Activated CD8-positive, alpha-beta memory T cell treated with anti-CD3 and anti-CD28 coated beads, Interleukin-2, amount 10 ng/mL, durations not matched to agents 7 days and 5 days (primary cell): Measurements from ENCODE around the gene CYP19A1. TPM values are rescaled to one million over a fixed set of nuclear protein-coding genes. Genes with fewer than 3 reads are reported as not detected.

Experiments
- ATAC-seq: fragments of 150-1000 bp; cut with Tn5 transposase; one replicate; pipeline ENCODE4 v1.10.0; 2021; ENCODE audit warnings: moderate library complexity
- CTCF ChIA-PET: fragments of 350-600 bp; sonication (Branson Sonifier 250); formaldehyde crosslinking; loops from one replicate; lab custom pipeline; 2021; ENCODE audit warnings: antibody characterized with exemption; lab: Charles Lee
- DNase-seq: peaks from one replicate; pipeline ENCODE4 v3.0.0-alpha.2; 2020
- H3K27ac Mint-ChIP-seq: one replicate; pipeline ENCODE4 v1.8.0; 2021; ENCODE audit warnings: mild to moderate bottlenecking, mixed read lengths
- H3K27me3 Mint-ChIP-seq: one replicate; pipeline ENCODE4 v1.8.0; 2021; ENCODE audit warnings: mixed read lengths
- H3K36me3 Mint-ChIP-seq: one replicate; pipeline ENCODE4 v1.8.0; 2021; ENCODE audit warnings: mild to moderate bottlenecking, mixed read lengths
- H3K4me1 Mint-ChIP-seq: one replicate; pipeline ENCODE4 v1.8.0; 2021; ENCODE audit warnings: mixed read lengths
- H3K4me3 Mint-ChIP-seq: one replicate; pipeline ENCODE4 v1.8.0; 2021; ENCODE audit warnings: mild to moderate bottlenecking, moderate library complexity, mixed read lengths
- H3K9me3 Mint-ChIP-seq: one replicate; pipeline ENCODE4 v1.8.0; 2022; ENCODE audit warnings: low read depth, mixed read lengths
- total RNA-seq, 2 experiments: library from RNA; stranded (reverse); gene quantifications; one replicate each; pipeline ENCODE4 v1.2.3, GENCODE V29; 2021

CYP19A1 gene
- total RNA-seq, 2 experiments from 2014 or later = 1.0 TPM; not detected in 1

DNA sequence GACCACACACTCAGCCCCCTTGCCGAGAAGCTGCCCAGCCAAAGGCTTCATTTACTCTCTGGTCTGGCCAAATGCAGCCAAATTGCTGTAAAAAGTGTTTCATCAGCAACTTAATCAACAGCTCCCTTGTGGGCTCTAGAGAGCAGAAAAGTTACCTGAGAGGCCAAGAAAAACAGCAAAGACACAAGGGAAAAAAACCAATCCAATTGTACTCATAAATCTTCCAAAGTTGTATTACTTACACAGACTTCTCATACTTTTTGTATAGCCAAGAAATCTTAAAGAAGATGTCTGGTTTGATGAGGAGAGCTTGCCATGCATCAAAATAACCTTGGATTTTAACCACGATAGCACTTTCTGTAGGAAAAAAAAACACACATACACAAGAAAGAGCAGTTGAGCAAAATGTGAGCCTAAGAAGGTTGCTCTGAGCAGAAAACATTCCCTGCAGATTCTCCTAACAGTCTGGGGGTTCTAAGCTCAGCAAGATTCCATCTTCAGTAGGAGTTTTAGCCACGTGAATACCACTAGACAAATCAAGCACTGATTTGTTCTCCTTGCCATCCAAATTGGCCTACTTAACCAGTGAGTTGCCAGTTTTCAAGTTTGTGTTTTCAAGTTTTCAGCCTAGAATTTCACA lies 120.0 kb downstream of the CYP19A1 start:
- no peaks in the 10 kb centered on the region for H3K36me3 Mint-ChIP-seq
- peaks cover 2% of the 10 kb centered on the region for H3K4me1 Mint-ChIP-seq
- H3K27ac Mint-ChIP-seq = no peak overlapping the region
- H3K9me3 Mint-ChIP-seq = no peaks in the 10 kb centered on the region
- CTCF ChIA-PET = interaction anchor here (0.9 to 1.2 kb wide), 2 partner anchors 26 to 55 kb away, joined by 3 to 4 read pairs; no protein-coding TSS in a partner anchor
- ATAC-seq = no peak
- H3K4me3 Mint-ChIP-seq = no peak overlapping the region
- peaks cover 67% of the 10 kb centered on the region for H3K27me3 Mint-ChIP-seq
- DNase-seq = no peak

DNA sequence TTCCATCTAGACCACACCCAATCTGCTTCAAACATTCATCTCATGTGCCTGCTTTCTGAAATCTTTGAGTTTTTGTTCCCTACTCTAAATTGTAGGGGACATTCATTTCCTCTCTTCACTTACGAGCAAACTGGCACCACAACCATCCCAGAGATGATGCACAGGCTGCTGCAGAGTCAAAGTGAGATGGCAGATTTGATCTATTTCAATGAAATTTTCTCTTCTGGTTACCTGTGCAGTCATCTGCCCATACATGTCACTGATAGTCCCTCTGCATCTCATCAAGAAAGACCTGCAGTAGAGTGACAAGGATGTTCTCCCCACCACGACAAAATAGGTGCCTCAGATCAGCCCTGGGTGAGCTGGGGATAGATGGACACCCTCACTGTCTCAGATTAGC lies 125.5 kb downstream of the CYP19A1 start:
- ATAC-seq (no peak), DNase-seq (no peak)
- Mint-ChIP-seq H3K4me1 (no peaks in the 10 kb centered on the region), H3K36me3 (no peaks in the 10 kb centered on the region), H3K27ac (no peak overlapping the region), H3K9me3 (no peaks in the 10 kb centered on the region), H3K27me3 (peaks cover 66% of the 10 kb centered on the region), H3K4me3 (no peak overlapping the region)
- CTCF ChIA-PET = no interaction called here

DNA sequence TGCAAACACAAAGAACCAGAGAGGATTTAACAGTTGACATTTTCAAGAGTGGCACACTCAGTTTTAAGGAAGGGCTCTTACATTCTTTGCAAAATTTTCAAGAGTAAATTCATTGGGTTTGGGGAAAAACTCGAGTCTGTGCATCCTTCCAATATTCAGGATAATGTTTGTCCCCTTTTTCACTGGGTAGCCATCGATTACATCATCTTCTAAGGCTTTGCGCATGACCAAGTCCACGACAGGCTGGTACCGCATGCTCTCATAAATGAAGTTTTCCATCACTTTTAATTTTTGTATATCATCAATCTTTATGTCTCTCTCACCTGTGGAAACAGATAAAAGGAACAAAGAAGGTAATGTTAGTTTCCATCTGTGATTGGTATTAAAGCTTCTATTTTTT lies 126.2 kb downstream of the CYP19A1 start:
- Mint-ChIP-seq H3K4me1 (no peaks in the 10 kb centered on the region), H3K27me3 (peaks cover 64% of the 10 kb centered on the region), H3K9me3 (no peaks in the 10 kb centered on the region), H3K36me3 (no peaks in the 10 kb centered on the region), H3K27ac (no peak overlapping the region), H3K4me3 (no peak overlapping the region)
- no peak for ATAC-seq
- no peak for DNase-seq
- CTCF ChIA-PET = no interaction called here

DNA sequence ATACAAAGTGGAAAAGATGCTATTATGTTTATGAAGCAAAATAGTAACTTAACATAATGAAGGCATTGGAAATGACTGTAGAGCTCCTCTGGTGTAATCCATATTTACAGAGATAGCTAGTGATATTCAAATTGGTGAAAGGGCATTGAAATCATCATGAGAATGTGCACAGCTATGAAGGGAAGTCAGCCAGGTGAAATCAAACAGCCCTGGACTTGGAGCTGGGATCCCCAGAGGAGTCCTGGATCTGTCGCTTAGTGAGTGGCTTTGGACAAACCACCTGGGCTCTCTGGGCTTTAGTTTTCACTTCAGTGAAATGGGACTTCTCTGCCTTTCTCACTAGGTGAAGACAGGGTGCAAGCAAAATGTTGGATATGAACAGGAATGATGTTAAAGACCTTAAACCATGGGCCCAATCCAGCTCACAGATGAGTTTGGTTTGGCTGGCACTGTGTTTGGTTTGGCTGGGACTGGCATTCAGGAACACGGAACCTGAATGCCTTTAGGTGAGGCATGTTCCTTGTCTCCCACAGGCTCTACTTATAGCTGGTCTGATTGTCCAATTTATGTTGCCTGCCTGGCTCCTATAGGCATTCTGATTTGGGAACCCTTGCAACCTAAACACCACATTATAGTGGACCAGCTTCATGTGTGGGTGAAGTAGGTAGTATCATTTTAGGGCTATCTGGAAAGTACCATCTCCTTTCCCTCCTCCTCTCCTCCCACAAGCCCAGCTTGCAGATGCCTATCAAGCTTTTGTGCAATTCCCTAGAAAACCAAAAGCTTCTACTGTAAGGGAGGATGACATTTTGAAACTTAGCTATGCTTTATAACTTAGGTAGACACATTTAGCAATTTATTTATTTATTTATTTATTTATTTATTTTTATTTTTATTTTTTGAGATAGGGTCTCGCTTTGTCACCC lies 133.1 kb downstream of the CYP19A1 start:
- Mint-ChIP-seq H3K9me3 (no peaks in the 10 kb centered on the region), H3K4me1 (no peaks in the 10 kb centered on the region), H3K4me3 (no peak overlapping the region), H3K36me3 (no peaks in the 10 kb centered on the region), H3K27me3 (peaks cover 45% of the 10 kb centered on the region), H3K27ac (no peak overlapping the region)
- no peak for DNase-seq
- ATAC-seq = no peak
- CTCF ChIA-PET = interaction anchor here (1.5 to 4.0 kb wide), 2 partner anchors 13 to 42 kb away, joined by 3 to 16 read pairs; no protein-coding TSS in a partner anchor

DNA sequence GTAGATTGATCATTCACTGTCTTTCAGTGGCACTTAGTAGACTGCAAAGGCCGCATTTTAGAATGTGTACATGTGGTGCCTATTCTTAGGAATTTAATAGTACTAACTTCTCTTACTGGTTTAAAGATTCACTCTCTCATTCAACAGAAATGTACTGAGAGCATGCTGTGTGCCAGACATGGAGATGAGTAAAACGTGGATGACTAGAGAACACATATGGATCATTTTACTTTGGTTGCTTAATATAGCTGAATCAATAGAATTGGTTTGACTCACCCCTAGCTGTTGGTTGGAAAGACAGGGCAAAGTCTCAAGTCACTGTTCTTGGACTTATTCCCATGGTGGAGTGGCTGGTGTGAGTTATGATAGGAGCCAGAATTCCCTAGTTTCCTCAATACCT lies 134.6 kb downstream of the CYP19A1 start:
- H3K36me3 Mint-ChIP-seq = no peaks in the 10 kb centered on the region
- ATAC-seq (no peak), DNase-seq (no peak)
- H3K4me1 Mint-ChIP-seq = no peaks in the 10 kb centered on the region
- CTCF ChIA-PET = interaction anchor here (1.4 to 4.0 kb wide), 2 partner anchors 11 to 40 kb away, joined by 4 to 16 read pairs; no protein-coding TSS in a partner anchor
- peaks cover 50% of the 10 kb centered on the region for H3K27me3 Mint-ChIP-seq
- H3K4me3 Mint-ChIP-seq = no peak overlapping the region
- H3K9me3 Mint-ChIP-seq = no peaks in the 10 kb centered on the region
- H3K27ac Mint-ChIP-seq = no peak overlapping the region

DNA sequence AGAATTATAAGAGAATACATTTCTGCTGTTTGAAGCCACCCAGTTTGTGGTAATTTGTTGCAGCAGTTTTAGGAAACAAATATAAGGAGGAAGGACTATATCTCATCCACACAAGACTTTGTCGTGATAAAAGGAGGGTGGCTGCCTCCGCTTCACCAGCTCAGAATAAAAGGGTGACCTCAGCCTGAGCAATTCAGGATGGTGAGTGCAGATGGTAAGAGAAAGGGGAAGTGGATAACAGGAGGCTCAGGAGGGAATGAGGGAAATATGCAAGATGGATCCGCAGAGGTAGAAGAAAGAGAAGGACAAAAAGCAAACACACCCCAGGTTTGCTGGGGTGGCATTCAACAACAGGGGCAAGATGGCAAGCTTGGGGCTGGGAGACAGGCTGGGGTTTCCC lies 135.6 kb downstream of the CYP19A1 start:
- no peak for DNase-seq
- ATAC-seq = no peak
- peaks cover 54% of the 10 kb centered on the region for H3K27me3 Mint-ChIP-seq
- H3K36me3 Mint-ChIP-seq = no peaks in the 10 kb centered on the region
- no peak overlapping the region for H3K27ac Mint-ChIP-seq
- no peaks in the 10 kb centered on the region for H3K4me1 Mint-ChIP-seq
- H3K9me3 Mint-ChIP-seq = no peaks in the 10 kb centered on the region
- H3K4me3 Mint-ChIP-seq = no peak overlapping the region
- CTCF ChIA-PET = interaction anchor here (1.4 to 4.0 kb wide), 2 partner anchors 10 to 39 kb away, joined by 4 to 16 read pairs; no protein-coding TSS in a partner anchor

DNA sequence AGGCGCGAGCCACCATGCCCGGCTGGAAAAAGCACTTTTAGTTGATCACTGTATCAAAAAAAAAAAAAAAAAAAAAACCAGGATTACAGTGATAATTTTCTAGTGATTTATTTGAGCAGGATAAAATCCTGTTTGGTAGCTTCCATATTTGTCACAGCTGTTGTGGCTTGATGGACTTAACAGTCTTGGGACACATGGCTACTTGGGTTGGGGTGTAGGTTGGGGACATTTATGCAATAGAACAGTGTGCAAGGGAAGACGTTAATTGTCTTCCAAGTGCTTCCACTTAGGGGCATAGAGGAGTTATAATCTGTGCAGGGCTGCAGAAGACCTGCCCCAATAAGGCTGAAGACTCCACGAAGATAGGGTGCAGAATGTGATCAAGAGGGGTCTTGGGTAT lies 136.8 kb downstream of the CYP19A1 start:
- H3K4me1 Mint-ChIP-seq = no peaks in the 10 kb centered on the region
- ATAC-seq = no peak
- H3K27ac Mint-ChIP-seq = no peak overlapping the region
- H3K9me3 Mint-ChIP-seq = no peaks in the 10 kb centered on the region
- no peaks in the 10 kb centered on the region for H3K36me3 Mint-ChIP-seq
- H3K4me3 Mint-ChIP-seq = no peak overlapping the region
- peaks cover 50% of the 10 kb centered on the region for H3K27me3 Mint-ChIP-seq
- no peak for DNase-seq
- CTCF ChIA-PET = no interaction called here

DNA sequence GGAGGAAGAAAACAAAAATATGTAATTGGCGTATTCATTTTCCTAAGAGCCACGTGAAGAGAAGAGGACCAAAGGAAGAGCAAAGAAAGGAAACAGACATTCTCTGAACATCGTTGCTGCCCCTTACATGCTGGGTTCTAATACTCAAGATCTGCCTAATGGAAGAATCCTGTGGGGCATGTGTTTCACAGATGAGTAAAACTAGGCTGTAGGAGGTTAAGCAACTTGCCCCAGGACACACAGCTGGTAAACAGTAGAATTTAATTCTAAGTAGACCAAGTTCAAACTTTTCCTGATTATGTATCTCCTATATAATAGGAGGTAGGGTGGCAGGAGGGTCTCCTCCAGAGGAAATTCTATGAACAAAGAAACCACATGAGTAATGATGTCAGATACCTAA lies 137.6 kb downstream of the CYP19A1 start:
- H3K4me3 Mint-ChIP-seq = no peak overlapping the region
- no peak for DNase-seq
- no peak for ATAC-seq
- no peaks in the 10 kb centered on the region for H3K36me3 Mint-ChIP-seq
- no peaks in the 10 kb centered on the region for H3K4me1 Mint-ChIP-seq
- H3K9me3 Mint-ChIP-seq = no peaks in the 10 kb centered on the region
- CTCF ChIA-PET = no interaction called here
- H3K27me3 Mint-ChIP-seq = peaks cover 48% of the 10 kb centered on the region
- no peak overlapping the region for H3K27ac Mint-ChIP-seq

DNA sequence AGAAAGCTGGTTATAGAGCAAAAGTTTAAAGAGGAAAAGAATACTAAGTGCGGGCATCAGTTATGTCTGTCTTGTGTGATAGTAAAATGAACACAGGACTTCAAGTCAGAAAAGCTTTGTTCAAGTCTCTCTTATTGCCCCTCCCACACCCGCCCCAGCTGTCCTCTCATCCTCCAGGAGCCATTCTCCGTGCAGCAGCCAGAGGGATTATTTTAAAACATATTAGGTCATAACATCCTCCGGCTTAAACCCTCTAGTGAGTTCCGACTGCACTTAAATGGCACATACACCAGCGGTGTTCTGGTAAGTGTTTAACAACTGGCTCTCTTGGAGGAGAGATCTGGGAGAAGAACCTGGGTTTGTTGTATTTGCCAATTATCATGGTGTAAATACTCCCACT lies 138.9 kb downstream of the CYP19A1 start:
- Mint-ChIP-seq H3K4me1 (no peaks in the 10 kb centered on the region), H3K36me3 (no peaks in the 10 kb centered on the region), H3K27me3 (peaks cover 58% of the 10 kb centered on the region), H3K27ac (no peak overlapping the region), H3K4me3 (no peak overlapping the region), H3K9me3 (no peaks in the 10 kb centered on the region)
- ATAC-seq = no peak
- CTCF ChIA-PET = interaction anchor here (0.9 to 1.2 kb wide), 4 partner anchors 36 to 233 kb away, joined by 3 to 5 read pairs (median 4); no protein-coding TSS in a partner anchor
- no peak for DNase-seq

DNA sequence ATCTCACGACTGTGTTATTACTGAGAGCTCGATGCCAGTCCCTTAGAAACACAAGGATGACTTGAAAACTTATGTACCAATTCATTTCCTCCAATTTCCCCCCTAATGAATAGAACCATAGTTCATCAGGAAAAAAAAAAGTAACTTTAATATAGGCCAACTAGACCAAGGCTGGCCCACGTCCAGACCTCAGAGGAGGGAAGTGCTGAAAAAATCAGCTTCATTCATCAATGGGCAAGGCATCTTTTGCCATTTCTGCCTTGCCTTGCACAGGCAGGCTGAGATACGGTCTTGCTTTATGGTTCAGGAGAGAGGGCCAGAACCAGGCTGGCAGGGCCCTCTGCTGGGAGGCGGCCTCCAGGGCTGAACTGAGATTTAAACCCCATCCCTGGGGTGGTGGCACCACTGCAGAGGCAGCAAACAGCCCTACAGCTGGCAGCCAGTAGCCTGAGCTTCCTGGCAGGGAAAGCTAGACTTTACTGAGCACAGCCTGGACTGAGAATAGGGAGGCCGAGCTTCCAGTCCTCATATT lies 139.6 kb downstream of the CYP19A1 start:
- peaks cover 61% of the 10 kb centered on the region for H3K27me3 Mint-ChIP-seq
- H3K27ac Mint-ChIP-seq = no peak overlapping the region
- H3K36me3 Mint-ChIP-seq = no peaks in the 10 kb centered on the region
- no peak overlapping the region for H3K4me3 Mint-ChIP-seq
- CTCF ChIA-PET = interaction anchor here (1.2 kb wide), 1 partner anchor 36 kb away, joined by 4 read pairs; no protein-coding TSS in a partner anchor
- DNase-seq (no peak), ATAC-seq (no peak)
- H3K4me1 Mint-ChIP-seq = no peaks in the 10 kb centered on the region
- H3K9me3 Mint-ChIP-seq = no peaks in the 10 kb centered on the region

DNA sequence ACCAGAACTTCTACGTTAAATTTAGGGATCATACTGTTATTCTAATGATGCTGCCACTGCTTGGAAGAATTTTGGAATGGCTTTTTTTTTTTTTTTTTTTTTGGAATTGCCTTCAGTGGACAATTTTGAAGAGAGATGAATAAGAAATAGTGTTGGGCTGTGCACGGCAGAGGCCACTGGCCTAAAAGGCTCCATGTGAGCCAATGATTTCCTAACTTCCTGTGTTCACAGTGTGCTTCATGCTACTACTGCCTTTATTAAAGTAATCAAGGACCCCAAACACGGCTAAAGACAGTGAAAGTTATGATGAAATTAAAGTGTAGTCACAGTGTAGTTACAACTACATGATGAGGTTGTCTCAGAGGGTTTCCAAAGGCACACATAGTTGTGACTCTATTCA lies 142.9 kb downstream of the CYP19A1 start:
- H3K27ac Mint-ChIP-seq = no peak overlapping the region
- H3K4me3 Mint-ChIP-seq = no peak overlapping the region
- ATAC-seq (no peak), DNase-seq (no peak)
- CTCF ChIA-PET = no interaction called here
- peaks cover 1% of the 10 kb centered on the region for H3K4me1 Mint-ChIP-seq
- H3K9me3 Mint-ChIP-seq = no peaks in the 10 kb centered on the region
- H3K36me3 Mint-ChIP-seq = no peaks in the 10 kb centered on the region
- H3K27me3 Mint-ChIP-seq = peaks cover 69% of the 10 kb centered on the region

DNA sequence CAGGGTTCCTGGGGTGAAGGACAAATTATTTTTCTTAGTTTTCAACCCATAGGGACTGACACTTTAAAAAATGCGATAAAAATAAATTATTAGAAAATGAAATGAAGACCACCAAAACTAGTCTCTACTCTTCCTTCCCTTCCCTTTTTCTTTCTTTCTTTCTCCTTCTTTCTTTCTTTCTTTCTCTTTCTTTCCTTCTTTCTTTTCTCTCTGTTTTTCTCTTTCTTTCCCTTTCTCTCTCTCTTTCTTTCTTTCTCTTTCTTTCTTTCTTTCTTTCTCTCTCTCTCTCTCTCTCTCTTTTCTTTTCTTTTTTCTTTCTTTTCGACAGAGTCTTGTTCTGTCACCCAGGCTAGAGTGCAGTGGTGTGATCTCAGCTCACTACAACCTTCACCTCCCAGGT lies 144.4 kb downstream of the CYP19A1 start:
- no peaks in the 10 kb centered on the region for H3K36me3 Mint-ChIP-seq
- H3K9me3 Mint-ChIP-seq = no peaks in the 10 kb centered on the region
- ATAC-seq = no peak
- H3K27ac Mint-ChIP-seq = no peak overlapping the region
- H3K4me3 Mint-ChIP-seq = no peak overlapping the region
- peaks cover 1% of the 10 kb centered on the region for H3K4me1 Mint-ChIP-seq
- peaks cover 58% of the 10 kb centered on the region for H3K27me3 Mint-ChIP-seq
- CTCF ChIA-PET = interaction anchor here (1.1 to 2.3 kb wide), 4 partner anchors 11 to 48 kb away, joined by 3 to 34 read pairs (median 11); no protein-coding TSS in a partner anchor
- DNase-seq = no peak

DNA sequence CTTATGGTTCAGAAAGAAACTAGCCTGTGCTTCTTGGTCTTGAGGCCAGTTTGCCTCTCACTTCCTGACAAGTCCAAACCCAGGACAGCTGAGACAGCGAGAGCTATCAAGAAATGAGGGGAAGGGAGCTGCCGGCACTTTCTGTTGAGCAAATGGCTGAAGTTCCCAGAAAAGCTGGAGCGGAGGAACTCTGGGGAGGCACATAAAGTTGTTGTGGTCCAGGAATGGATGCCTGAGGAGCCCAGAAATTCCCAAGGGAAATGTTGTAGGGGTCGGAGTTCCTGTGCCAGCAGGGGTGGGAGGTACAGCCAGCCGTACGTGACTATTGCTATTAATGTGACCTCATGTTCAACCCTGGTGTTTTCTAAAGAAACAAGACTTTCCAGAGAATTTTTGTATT lies 144.9 kb downstream of the CYP19A1 start:
- H3K27me3 Mint-ChIP-seq = peaks cover 53% of the 10 kb centered on the region
- CTCF ChIA-PET = interaction anchor here (0.8 to 2.3 kb wide), 16 partner anchors 10 to 306 kb away, joined by 3 to 34 read pairs (median 4); no protein-coding TSS in a partner anchor
- DNase-seq (no peak), ATAC-seq (no peak)
- H3K9me3 Mint-ChIP-seq = no peaks in the 10 kb centered on the region
- peaks cover 1% of the 10 kb centered on the region for H3K4me1 Mint-ChIP-seq
- no peak overlapping the region for H3K4me3 Mint-ChIP-seq
- no peaks in the 10 kb centered on the region for H3K36me3 Mint-ChIP-seq
- H3K27ac Mint-ChIP-seq = no peak overlapping the region
